Smooth muscle cell (in vitro differentiated cells): ENCODE results near the gene MYCN. TPM values are rescaled to one million over a fixed set of nuclear protein-coding genes. Genes with fewer than 3 reads are reported as not detected.

Experiments used
- DNase-seq: peaks from one replicate; lab custom pipeline; 2025; ENCODE audit not compliant: unreplicated experiment; lab: John Stamatoyannopoulos, UW
- H2AFZ ChIP-seq: fragments of 200-600 bp; sonication (generic); 2 replicates; pipeline ENCODE4 v1.6.0; 2016; ENCODE audit warnings: antibody characterized with exemption, low read depth, mild to moderate bottlenecking
- H3F3A ChIP-seq: fragments of 200-600 bp; sonication (generic); 2 replicates; pipeline ENCODE4 v1.6.0; 2017; ENCODE audit warnings: antibody characterized with exemption, low read depth
- H3K27ac ChIP-seq: fragments of 200-600 bp; sonication (generic); 2 replicates; pipeline ENCODE4 v1.5.1; 2016; ENCODE audit warnings: low read depth, mild to moderate bottlenecking
- H3K27me3 ChIP-seq: fragments of 200-600 bp; sonication (generic); 2 replicates; pipeline ENCODE4 v1.6.1; 2016; ENCODE audit warnings: low read depth, mild to moderate bottlenecking
- H3K36me3 ChIP-seq: fragments of 200-600 bp; sonication (generic); 2 replicates; pipeline ENCODE4 v1.5.1; 2016; ENCODE audit warnings: low read depth
- H3K4me1 ChIP-seq: fragments of 200-600 bp; sonication (generic); 2 replicates; pipeline ENCODE4 v1.5.1; 2016; ENCODE audit warnings: low read depth
- H3K4me2 ChIP-seq: fragments of 200-600 bp; sonication (generic); 2 replicates; pipeline ENCODE4 v1.6.0; 2016; ENCODE audit warnings: mild to moderate bottlenecking
- H3K4me3 ChIP-seq: fragments of 200-600 bp; sonication (generic); 2 replicates; pipeline ENCODE4 v1.5.1; 2016; ENCODE audit warnings: mild to moderate bottlenecking
- H3K79me2 ChIP-seq: fragments of 200-600 bp; sonication (generic); 2 replicates; pipeline ENCODE4 v1.6.0; 2016; ENCODE audit warnings: low read depth, mild to moderate bottlenecking
- H3K9ac ChIP-seq: fragments of 200-600 bp; sonication (generic); 2 replicates; pipeline ENCODE4 v1.6.0; 2016; ENCODE audit warnings: low read depth
- H3K9me3 ChIP-seq: fragments of 200-600 bp; sonication (generic); replicated peaks from 2 replicates; pipeline ENCODE4 v1.5.1; 2016; ENCODE audit warnings: low read depth
- H4K20me1 ChIP-seq: fragments of 200-600 bp; sonication (generic); 2 replicates; pipeline ENCODE4 v1.6.0; 2016; ENCODE audit warnings: low read depth
- CTCF ChIP-seq: fragments of 200-600 bp; sonication (generic); IDR thresholded peaks from 2 replicates; pipeline ENCODE4 v1.5.1; 2017; ENCODE audit warnings: borderline replicate concordance, mild to moderate bottlenecking, antibody characterized with exemption; ENCODE audit not compliant: insufficient read depth, poor library complexity, severe bottlenecking
- WGBS: methylation state at CpG from one replicate; pipeline ENCODE4 v1.1.7; 2016; ENCODE audit warnings: low lambda C conversion rate; 5-methylcytosine and 5-hydroxymethylcytosine counted together
- polyA plus RNA-seq: library from polyadenylated mRNA; unstranded; fragments of >200 nt; fragmentation: Nextera tagmentation; extraction: Ambion mirVana; gene quantifications from 2 replicates; pipeline ENCODE4 v1.2.1, GENCODE V29; 2016
- total RNA-seq: library from RNA; depleted of rRNA; stranded (reverse); fragments of >200 nt; gene quantifications from 2 replicates; pipeline ENCODE4 v1.2.3, GENCODE V29; 2014

MYCN gene
- total and polyA plus RNA-seq, 2 experiments from 2014 or later = 6.9 to 18.3 TPM

GRCh38 chr2:15906778-15907177 lies 33.6 kb upstream of the MYCN start:
- Histone ChIP-seq H3K9ac (no peak overlapping the region), H3K27me3 (no peaks in the 10 kb centered on the region), H3K4me2 (no peak overlapping the region), H3K27ac (no peak overlapping the region), H3K4me1 (no peaks in the 10 kb centered on the region), H3K36me3 (no peaks in the 10 kb centered on the region), H3K79me2 (no peaks in the 10 kb centered on the region), H2AFZ (no peak overlapping the region), H4K20me1 (no peaks in the 10 kb centered on the region), H3F3A (no peaks in the 10 kb centered on the region), H3K9me3 (no peaks in the 10 kb centered on the region), H3K4me3 (no peak overlapping the region)
- 88% methylated on average over 5 of the region's 5 CpGs for WGBS
- DNase-seq = no peak
- TF ChIP-seq CTCF = no peak

- no peaks in the 10 kb centered on the region for H3F3A ChIP-seq
- no peak overlapping the region for H3K27ac ChIP-seq
- no peak overlapping the region for H3K4me2 ChIP-seq
- H3K4me1 ChIP-seq = no peaks in the 10 kb centered on the region
- no peak for DNase-seq
- no peak overlapping the region for H2AFZ ChIP-seq
- no peaks in the 10 kb centered on the region for H3K79me2 ChIP-seq
- H4K20me1 ChIP-seq = no peaks in the 10 kb centered on the region
- H3K9ac ChIP-seq = no peak overlapping the region
- H3K36me3 ChIP-seq = no peaks in the 10 kb centered on the region
- H3K4me3 ChIP-seq = no peak overlapping the region
- TF ChIP-seq CTCF = no peak
- H3K9me3 ChIP-seq = no peaks in the 10 kb centered on the region
- H3K27me3 ChIP-seq = no peaks in the 10 kb centered on the region
- WGBS = 98% methylated on average over 2 of the region's 2 CpGs
Observed at GRCh38 chr2:15907461-15908324, 32.7 kb upstream of the MYCN start.

- no peak for DNase-seq
Observed at GRCh38 chr2:15908371-15908770, 32.0 kb upstream of the MYCN start.

More at GRCh38 chr2:15908371-15908770, 32.0 kb upstream of the MYCN start:
- Histone ChIP-seq H3F3A (no peaks in the 10 kb centered on the region), H3K9ac (no peak overlapping the region), H3K4me2 (no peak overlapping the region), H3K27ac (no peak overlapping the region), H3K79me2 (no peaks in the 10 kb centered on the region), H2AFZ (no peak overlapping the region), H3K4me3 (no peak overlapping the region), H3K9me3 (no peaks in the 10 kb centered on the region), H4K20me1 (no peaks in the 10 kb centered on the region), H3K4me1 (no peaks in the 10 kb centered on the region), H3K27me3 (no peaks in the 10 kb centered on the region), H3K36me3 (no peaks in the 10 kb centered on the region)
- TF ChIP-seq CTCF = no peak
- WGBS = 87% methylated on average over 4 of the region's 4 CpGs
